H9 (cell line): ENCODE results near the gene TOR4A. TPM values are rescaled to one million over a fixed set of nuclear protein-coding genes. Genes with fewer than 3 reads are reported as not detected.

Experiments
- DNase-seq: peaks from one replicate; pipeline ENCODE4 v3.0.0-alpha.2; 2017
- H2AFZ ChIP-seq: one replicate; pipeline ENCODE4 v1.6.1; 2013; ENCODE audit warnings: mild to moderate bottlenecking, low read length, control low read depth, moderate library complexity
- H2AK5ac ChIP-seq: 2 replicates; pipeline ENCODE4 v1.6.1; 2013; ENCODE audit warnings: low read length, control low read depth, mixed read lengths; ENCODE audit not compliant: insufficient read length
- H2BK120ac ChIP-seq: one replicate; pipeline ENCODE4 v1.6.1; 2013; ENCODE audit warnings: low read depth, mild to moderate bottlenecking, low read length, control low read depth, inconsistent platforms; ENCODE audit not compliant: poor library complexity, severe bottlenecking
- H2BK12ac ChIP-seq: 2 replicates; pipeline ENCODE4 v1.6.1; 2013; ENCODE audit warnings: low read length, control low read depth, mixed read lengths, low read depth; ENCODE audit not compliant: insufficient read length
- H2BK15ac ChIP-seq: 2 replicates; pipeline ENCODE4 v1.6.1; 2013; ENCODE audit warnings: low read depth, low read length, control low read depth
- H2BK20ac ChIP-seq: one replicate; pipeline ENCODE4 v1.6.1; 2013; ENCODE audit warnings: low read depth, mild to moderate bottlenecking, low read length, control low read depth, inconsistent platforms; ENCODE audit not compliant: poor library complexity, severe bottlenecking
- H2BK5ac ChIP-seq: 2 replicates; pipeline ENCODE4 v1.6.1; 2013; ENCODE audit warnings: low read length, control low read depth, mixed read lengths; ENCODE audit not compliant: insufficient read length
- H3K14ac ChIP-seq: 2 replicates; pipeline ENCODE4 v1.6.1; 2013; ENCODE audit warnings: low read length, control low read depth; ENCODE audit not compliant: insufficient read depth
- H3K18ac ChIP-seq: 2 replicates; pipeline ENCODE4 v1.6.1; 2013; ENCODE audit warnings: low read depth, mild to moderate bottlenecking, mixed read lengths, low read length, control low read depth; ENCODE audit not compliant: insufficient read length
- H3K23ac ChIP-seq: 2 replicates; pipeline ENCODE4 v1.6.1; 2013; ENCODE audit warnings: low read length, control low read depth, mixed read lengths, low read depth; ENCODE audit not compliant: insufficient read length
- H3K23me2 ChIP-seq: 2 replicates; pipeline ENCODE4 v1.6.1; 2013; ENCODE audit warnings: low read depth, mild to moderate bottlenecking, mixed read lengths, low read length, control low read depth; ENCODE audit not compliant: insufficient read length, poor library complexity, severe bottlenecking
- H3K27ac ChIP-seq: 2 replicates; pipeline ENCODE4 v1.5.1; 2013; ENCODE audit warnings: low read length, control low read depth, mixed read lengths, low read depth; ENCODE audit not compliant: insufficient read length
- H3K27me3 ChIP-seq: 2 replicates; pipeline ENCODE4 v1.6.1; 2013; ENCODE audit warnings: low read length, control low read depth, inconsistent platforms; ENCODE audit not compliant: insufficient read depth
- H3K4ac ChIP-seq: 2 replicates; pipeline ENCODE4 v1.6.1; 2013; ENCODE audit warnings: low read depth, mild to moderate bottlenecking, control low read depth, inconsistent platforms, low read length, moderate library complexity
- H3K4me1 ChIP-seq: 2 replicates; pipeline ENCODE4 v1.6.1; 2013; ENCODE audit warnings: low read length, control low read depth, inconsistent platforms; ENCODE audit not compliant: insufficient read depth
- H3K4me2 ChIP-seq: 2 replicates; pipeline ENCODE4 v1.6.1; 2013; ENCODE audit warnings: low read length, control low read depth, mixed read lengths; ENCODE audit not compliant: insufficient read length, insufficient read depth
- H3K56ac ChIP-seq: 2 replicates; pipeline ENCODE4 v1.6.1; 2013; ENCODE audit warnings: low read depth, mild to moderate bottlenecking, mixed read lengths, low read length, control low read depth; ENCODE audit not compliant: insufficient read length
- H3K79me1 ChIP-seq: 2 replicates; pipeline ENCODE4 v1.6.1; 2013; ENCODE audit warnings: low read depth, mild to moderate bottlenecking, moderate library complexity, low read length, control low read depth, inconsistent platforms; ENCODE audit not compliant: insufficient read depth, poor library complexity, severe bottlenecking
- H3K79me2 ChIP-seq: 2 replicates; pipeline ENCODE4 v1.6.1; 2013; ENCODE audit warnings: low read length, control low read depth, inconsistent platforms; ENCODE audit not compliant: insufficient read depth
- H3K9ac ChIP-seq: 2 replicates; pipeline ENCODE4 v1.6.1; 2013; ENCODE audit warnings: low read length, control low read depth, mixed read lengths; ENCODE audit not compliant: insufficient read length; ENCODE audit errors: extremely low read depth
- H3K9me3 ChIP-seq: one replicate; pipeline ENCODE4 v1.6.1; 2013; ENCODE audit warnings: low read depth, low read length, inconsistent platforms; ENCODE audit not compliant: control insufficient read depth
- H3T11ph ChIP-seq: one replicate; pipeline ENCODE4 v1.6.1; 2013; ENCODE audit warnings: mild to moderate bottlenecking, low read length, control low read depth, inconsistent platforms
- H4K20me1 ChIP-seq: one replicate; pipeline ENCODE4 v1.6.1; 2013; ENCODE audit not compliant: control insufficient read depth, insufficient read length, insufficient read depth
- H4K5ac ChIP-seq: 2 replicates; pipeline ENCODE4 v1.6.1; 2013; ENCODE audit warnings: low read depth, mild to moderate bottlenecking, mixed read lengths, low read length, control low read depth; ENCODE audit not compliant: insufficient read length
- H4K8ac ChIP-seq: replicated peaks from 2 replicates; pipeline ENCODE4 v1.6.1; 2013; ENCODE audit warnings: low read length, control low read depth, mixed read lengths, low read depth; ENCODE audit not compliant: insufficient read length
- H4K91ac ChIP-seq: 2 replicates; pipeline ENCODE4 v1.6.1; 2013; ENCODE audit warnings: low read depth, mild to moderate bottlenecking, moderate library complexity, mixed read lengths, low read length, control low read depth; ENCODE audit not compliant: insufficient read length
- H3K27ac Mint-ChIP-seq, 3 experiments: 2 replicates in 2 of 3; 3 replicates in 1 of 3; pipeline ENCODE4 v1.8.0; 2020 to 2021; ENCODE audit warnings: mixed read lengths in 3 of 3, mild to moderate bottlenecking in 1 of 3, moderate library complexity in 1 of 3
- H3K27me3 Mint-ChIP-seq: 2 replicates; pipeline ENCODE4 v1.8.0; 2021; ENCODE audit warnings: low read depth, mild to moderate bottlenecking, moderate library complexity, mixed read lengths
- H3K36me3 Mint-ChIP-seq, 3 experiments: 2 replicates in 2 of 3; 3 replicates in 1 of 3; pipeline ENCODE4 v1.8.0; 2020 to 2021; ENCODE audit warnings: low read depth in 3 of 3, mixed read lengths in 3 of 3; ENCODE audit not compliant: insufficient read depth in 1 of 3
- H3K4me1 Mint-ChIP-seq, 2 experiments: 2 replicates each; pipeline ENCODE4 v1.8.0; 2020; ENCODE audit warnings: mixed read lengths in 2 of 2
- H3K4me3 Mint-ChIP-seq, 2 experiments: 2 replicates in 1 of 2; 3 replicates in 1 of 2; pipeline ENCODE4 v1.8.0; 2020 to 2021; ENCODE audit warnings: mild to moderate bottlenecking in 2 of 2, mixed read lengths in 2 of 2, moderate library complexity in 1 of 2
- H3K9me3 Mint-ChIP-seq, 2 experiments: 2 replicates in 1 of 2; 3 replicates in 1 of 2; pipeline ENCODE4 v1.8.0; 2020; ENCODE audit warnings: mild to moderate bottlenecking in 2 of 2, mixed read lengths in 2 of 2, moderate library complexity in 1 of 2
- WGBS: extraction: QIAGEN DNeasy Blood & Tissue Kit; methylation state at CpG from one replicate; pipeline ENCODE4 v1.1.7; 2013; ENCODE audit warnings: missing lambda C conversion rate, low lambda C conversion rate, mixed read lengths; ENCODE audit not compliant: insufficient read length; ENCODE audit errors: extremely low coverage; 5-methylcytosine and 5-hydroxymethylcytosine counted together
- total RNA-seq: library from RNA; stranded (reverse); gene quantifications from 2 replicates; pipeline ENCODE4 v1.2.1, GENCODE V29; 2021
- TF ChIP-seq, protein P1 (sequence below): fragments of 200-600 bp; sonication (generic); conservative IDR thresholded peaks from 3 replicates; pipeline ENCODE4 v1.8.0; 2021; ENCODE audit warnings: antibody characterized with exemption, mild to moderate bottlenecking

The TOR4A gene
- total RNA-seq, 1 experiment from 2014 or later: 6.2 TPM

DNA sequence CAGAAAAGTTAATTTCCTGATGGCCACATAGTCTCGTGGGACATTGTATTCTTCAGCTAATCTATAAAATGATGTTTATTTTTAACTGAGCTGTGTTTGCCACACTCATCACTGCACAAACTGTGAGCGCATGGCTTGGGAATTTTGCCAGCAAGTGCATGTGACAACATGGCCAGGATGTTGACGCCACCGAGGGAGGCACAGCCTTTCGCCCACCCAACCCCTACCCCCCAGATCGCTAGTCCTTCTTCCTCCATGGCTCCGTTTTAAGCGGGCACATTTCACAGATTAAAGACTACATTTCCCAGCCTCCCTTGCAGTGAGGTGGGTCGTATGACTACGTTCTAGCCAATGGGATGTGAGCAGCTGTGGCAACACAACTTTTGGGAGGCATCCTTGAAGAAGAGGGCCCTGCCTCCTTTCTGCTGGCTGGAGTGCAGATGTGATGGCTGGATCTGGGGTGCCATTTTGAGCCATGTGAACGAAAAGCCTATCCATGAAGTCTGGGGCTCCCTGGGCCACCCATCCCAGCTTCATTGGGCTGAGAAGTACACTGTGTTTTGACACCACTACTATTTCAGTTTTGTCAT, 16.7 kb downstream of the TOR4A start:
- H3K27ac ChIP-seq: no peak overlapping the region
- Mint-ChIP-seq H3K27ac (peak overlapping the region in 1 of 3 experiments; percentile 84; a peak in 1 of 7 replicates), H3K4me1 (peaks cover 24 to 33% of the 10 kb centered on the region in 2 experiments), H3K36me3 (peaks cover 0 to 4% (median 3%) of the 10 kb centered on the region in 3 experiments; a peak in 3 of 7 replicates), H3K4me3 (peak overlapping the region; percentile 37 to 69; a peak in 4 of 5 replicates), H3K9me3 (peaks cover 3 to 7% of the 10 kb centered on the region in 2 experiments), H3K27me3 (peaks cover 42% of the 10 kb centered on the region)
- H2BK120ac ChIP-seq: no peak overlapping the region
- TF ChIP-seq, protein P1, sequence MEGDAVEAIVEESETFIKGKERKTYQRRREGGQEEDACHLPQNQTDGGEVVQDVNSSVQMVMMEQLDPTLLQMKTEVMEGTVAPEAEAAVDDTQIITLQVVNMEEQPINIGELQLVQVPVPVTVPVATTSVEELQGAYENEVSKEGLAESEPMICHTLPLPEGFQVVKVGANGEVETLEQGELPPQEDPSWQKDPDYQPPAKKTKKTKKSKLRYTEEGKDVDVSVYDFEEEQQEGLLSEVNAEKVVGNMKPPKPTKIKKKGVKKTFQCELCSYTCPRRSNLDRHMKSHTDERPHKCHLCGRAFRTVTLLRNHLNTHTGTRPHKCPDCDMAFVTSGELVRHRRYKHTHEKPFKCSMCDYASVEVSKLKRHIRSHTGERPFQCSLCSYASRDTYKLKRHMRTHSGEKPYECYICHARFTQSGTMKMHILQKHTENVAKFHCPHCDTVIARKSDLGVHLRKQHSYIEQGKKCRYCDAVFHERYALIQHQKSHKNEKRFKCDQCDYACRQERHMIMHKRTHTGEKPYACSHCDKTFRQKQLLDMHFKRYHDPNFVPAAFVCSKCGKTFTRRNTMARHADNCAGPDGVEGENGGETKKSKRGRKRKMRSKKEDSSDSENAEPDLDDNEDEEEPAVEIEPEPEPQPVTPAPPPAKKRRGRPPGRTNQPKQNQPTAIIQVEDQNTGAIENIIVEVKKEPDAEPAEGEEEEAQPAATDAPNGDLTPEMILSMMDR: no peak
- no peak overlapping the region for H3K4me2 ChIP-seq
- no peaks in the 10 kb centered on the region for H3K79me1 ChIP-seq
- H3K27me3 ChIP-seq: peaks cover 5% of the 10 kb centered on the region; the same call in 1 of the 2 replicates
- H2AK5ac ChIP-seq: no peak overlapping the region
- H2BK15ac ChIP-seq: no peak overlapping the region
- H3K18ac ChIP-seq: no peak overlapping the region
- H3K4me1 ChIP-seq: peaks cover 3% of the 10 kb centered on the region; the same call in 1 of the 2 replicates
- no peak overlapping the region for H2AFZ ChIP-seq
- H3K9ac ChIP-seq: no peak overlapping the region
- H3K79me2 ChIP-seq: no peaks in the 10 kb centered on the region
- H3T11ph ChIP-seq: no peak overlapping the region
- H4K5ac ChIP-seq: no peak overlapping the region
- no peak overlapping the region for H3K4ac ChIP-seq
- H3K9me3 ChIP-seq: no peaks in the 10 kb centered on the region
- no peak overlapping the region for H3K56ac ChIP-seq
- H2BK12ac ChIP-seq: no peak overlapping the region
- peaks cover 3% of the 10 kb centered on the region for H3K23me2 ChIP-seq
- no peak overlapping the region for H4K91ac ChIP-seq
- H4K8ac ChIP-seq: no peak overlapping the region
- WGBS: no CpG with 5 or more reads among the region's 11 CpGs
- H2BK20ac ChIP-seq: no peak overlapping the region
- no peak overlapping the region for H2BK5ac ChIP-seq
- peak; percentile 70 for DNase-seq
- no peak overlapping the region for H3K14ac ChIP-seq
- H4K20me1 ChIP-seq: no peaks in the 10 kb centered on the region
- H3K23ac ChIP-seq: no peak overlapping the region
